Activated CD8-positive, alpha-beta memory T cell treated with anti-CD3 and anti-CD28 coated beads for 36 hours (primary cell): ENCODE data around the gene HIVEP2. TPM values are rescaled to one million over a fixed set of nuclear protein-coding genes. Genes with fewer than 3 reads are reported as not detected.

Source experiments
- CTCF ChIA-PET: fragments of 350-600 bp; sonication (Branson Sonifier 250); formaldehyde crosslinking; loops from one replicate; lab custom pipeline; 2021; ENCODE audit warnings: antibody characterized with exemption; lab: Charles Lee
- POLR2A ChIA-PET: fragments of 350-600 bp; sonication (Branson Sonifier 250); formaldehyde crosslinking; loops from one replicate; lab custom pipeline; 2021; ENCODE audit warnings: antibody characterized with exemption; lab: Charles Lee
- total RNA-seq, 2 experiments: library from RNA; stranded (reverse); gene quantifications; one replicate each; pipeline ENCODE4 v1.2.3, GENCODE V29; 2021

Gene HIVEP2
- total RNA-seq, 2 experiments from 2014 or later, result 34.4 to 39.3 TPM

- ChIA-PET POLR2A (interaction anchor here (0.5 to 2.4 kb wide), 10 partner anchors 8 to 103 kb away, joined by 3 to 19 read pairs (median 4); partner anchors contain the start of gene HIVEP2), CTCF (interaction anchor here (0.8 to 2.1 kb wide), 9 partner anchors 10 to 151 kb away, joined by 3 to 7 read pairs (median 3); no protein-coding TSS in a partner anchor)
Observed at GRCh38 chr6:142843361-142843760, 101.6 kb downstream of the HIVEP2 start.

GRCh38 chr6:142842418-142843261, 102.3 kb downstream of the HIVEP2 start:
- POLR2A ChIA-PET, result interaction anchor here (0.6 to 2.4 kb wide), 9 partner anchors 9 to 104 kb away, joined by 3 to 19 read pairs (median 4); partner anchors contain the start of gene HIVEP2
- CTCF ChIA-PET, result interaction anchor here (0.8 to 2.1 kb wide), 10 partner anchors 11 to 150 kb away, joined by 3 to 7 read pairs (median 3); no protein-coding TSS in a partner anchor

- CTCF ChIA-PET, result interaction anchor here (1.0 to 2.1 kb wide), 4 partner anchors 11 to 66 kb away, joined by 3 to 7 read pairs (median 4); no protein-coding TSS in a partner anchor
- POLR2A ChIA-PET, result no interaction called here
Observed at GRCh38 chr6:142841915-142842314, 103.1 kb downstream of the HIVEP2 start.

- ChIA-PET CTCF (interaction anchor here (1.5 kb wide), 2 partner anchors 19 to 147 kb away, joined by 3 to 5 read pairs; no protein-coding TSS in a partner anchor), POLR2A (interaction anchor here (1.1 kb wide), 2 partner anchors 10 to 20 kb away, joined by 3 read pairs; no protein-coding TSS in a partner anchor)
Observed at GRCh38 chr6:142839686-142840040, 105.3 kb downstream of the HIVEP2 start.

- POLR2A ChIA-PET, result interaction anchor here (1.1 kb wide), 2 partner anchors 11 to 20 kb away, joined by 3 read pairs; no protein-coding TSS in a partner anchor
- CTCF ChIA-PET, result interaction anchor here (1.5 kb wide), 2 partner anchors 19 to 147 kb away, joined by 3 to 5 read pairs; no protein-coding TSS in a partner anchor
Observed at GRCh38 chr6:142838821-142839685, 105.9 kb downstream of the HIVEP2 start.

- ChIA-PET POLR2A (no interaction called here), CTCF (interaction anchor here (0.5 to 1.7 kb wide), 4 partner anchors 10 to 89 kb away, joined by 3 to 5 read pairs (median 4); no protein-coding TSS in a partner anchor)
Observed at GRCh38 chr6:142835787-142836535, 109.0 kb downstream of the HIVEP2 start.

GRCh38 chr6:142834853-142835252, 110.1 kb downstream of the HIVEP2 start:
- CTCF ChIA-PET, result interaction anchor here (1.1 to 1.4 kb wide), 2 partner anchors 9 to 88 kb away, joined by 3 to 5 read pairs; no protein-coding TSS in a partner anchor
- POLR2A ChIA-PET, result no interaction called here

GRCh38 chr6:142833798-142834197, 111.2 kb downstream of the HIVEP2 start:
- POLR2A ChIA-PET, result no interaction called here

GRCh38 chr6:142833054-142833453, 111.9 kb downstream of the HIVEP2 start:
- ChIA-PET CTCF (no interaction called here), POLR2A (no interaction called here)

More at GRCh38 chr6:142833798-142834197, 111.2 kb downstream of the HIVEP2 start:
- CTCF ChIA-PET, result no interaction called here

- POLR2A ChIA-PET, result interaction anchor here (0.6 to 1.6 kb wide), 2 partner anchors 12 to 116 kb away, joined by 3 to 4 read pairs; no protein-coding TSS in a partner anchor
Observed at GRCh38 chr6:142830807-142831206, 114.2 kb downstream of the HIVEP2 start.

GRCh38 chr6:142830116-142830710, 114.8 kb downstream of the HIVEP2 start:
- POLR2A ChIA-PET, result interaction anchor here (1.6 kb wide), 1 partner anchor 13 kb away, joined by 4 read pairs; no protein-coding TSS in a partner anchor
- CTCF ChIA-PET, result interaction anchor here (1.2 kb wide), 2 partner anchors 12 to 15 kb away, joined by 3 read pairs; no protein-coding TSS in a partner anchor

More at GRCh38 chr6:142830807-142831206, 114.2 kb downstream of the HIVEP2 start:
- CTCF ChIA-PET, result interaction anchor here (1.2 kb wide), 1 partner anchor 12 kb away, joined by 3 read pairs; no protein-coding TSS in a partner anchor

GRCh38 chr6:142829556-142829955, 115.4 kb downstream of the HIVEP2 start:
- POLR2A ChIA-PET, result interaction anchor here (1.6 kb wide), 1 partner anchor 13 kb away, joined by 4 read pairs; no protein-coding TSS in a partner anchor
- CTCF ChIA-PET, result interaction anchor here (1.2 kb wide), 1 partner anchor 16 kb away, joined by 3 read pairs; no protein-coding TSS in a partner anchor

GRCh38 chr6:142827991-142828390, 117.0 kb downstream of the HIVEP2 start:
- ChIA-PET POLR2A (no interaction called here), CTCF (no interaction called here)

GRCh38 chr6:142827369-142827768, 117.6 kb downstream of the HIVEP2 start:
- CTCF ChIA-PET, result no interaction called here
- POLR2A ChIA-PET, result no interaction called here

GRCh38 chr6:142825760-142826159, 119.2 kb downstream of the HIVEP2 start:
- CTCF ChIA-PET, result interaction anchor here (0.9 to 1.3 kb wide), 2 partner anchors 10 to 15 kb away, joined by 3 to 5 read pairs; no protein-coding TSS in a partner anchor
- POLR2A ChIA-PET, result no interaction called here

- POLR2A ChIA-PET, result no interaction called here
- CTCF ChIA-PET, result interaction anchor here (1.0 to 1.2 kb wide), 2 partner anchors 12 to 17 kb away, joined by 3 to 4 read pairs; no protein-coding TSS in a partner anchor
Observed at GRCh38 chr6:142824426-142824825, 120.5 kb downstream of the HIVEP2 start.

GRCh38 chr6:142823256-142823902, 121.6 kb downstream of the HIVEP2 start:
- CTCF ChIA-PET, result no interaction called here
- POLR2A ChIA-PET, result no interaction called here
